ENCODE results near the gene HSFX3. TPM values are rescaled to one million over a fixed set of nuclear protein-coding genes. Genes with fewer than 3 reads are reported as not detected.
"Not testable (repeated sequence)": the region's sequence is repeated elsewhere in the genome, so short reads cannot be mapped to it uniquely, and the experiment has no call there.

Gene HSFX3
- total RNA-seq, 2 experiments from 2014 or later, result not detected

- POLR2A ChIA-PET; CTCF ChIA-PET; DNase-seq; H3K4me3 ChIP-seq (ENCODE audit: low read length); H3K36me3 Mint-ChIP-seq (ENCODE audit: low read depth); H3K27me3 Mint-ChIP-seq; H3K27ac ChIP-seq (ENCODE audit: low read depth in 1 of 2, low read length in 2 of 2); H3K4me1 Mint-ChIP-seq (ENCODE audit: low read depth); H3K4me1 ChIP-seq (ENCODE audit: insufficient read depth, low read length); H3K27me3 ChIP-seq (ENCODE audit: control insufficient read depth in 1 of 2, insufficient read depth in 2 of 2, low read length in 2 of 2); H3K36me3 ChIP-seq (ENCODE audit: insufficient read depth, low read length); H3K9me3 Mint-ChIP-seq; H3K4me3 Mint-ChIP-seq; ATAC-seq (ENCODE audit: poor library complexity); H3K27ac Mint-ChIP-seq; H3K9me3 ChIP-seq (ENCODE audit: control insufficient read depth in 1 of 2, insufficient read depth in 1 of 2, low read length in 2 of 2); intact Hi-C loops (cut with DNase I, micrococcal nuclease): not testable (repeated sequence)
Measured at GRCh38 chrX:149573456-149573855, 23.7 kb upstream of the HSFX3 start.

- H3K27ac Mint-ChIP-seq, result no peak overlapping the region
- no peak overlapping the region for H3K4me3 Mint-ChIP-seq
- TF ChIP-seq CTCF (IDR thresholded peaks at IDR 0.05), result no peak
- H3K36me3 Mint-ChIP-seq (ENCODE audit: low read depth), result no peaks in the 10 kb centered on the region
- no peaks in the 10 kb centered on the region for H3K27me3 ChIP-seq (ENCODE audit: control insufficient read depth in 1 of 2, insufficient read depth in 2 of 2, low read length in 2 of 2)
- DNase-seq (no peak), ATAC-seq (ENCODE audit: poor library complexity) (no peak)
- no peak overlapping the region for H3K27ac ChIP-seq (ENCODE audit: low read depth in 1 of 2, low read length in 2 of 2)
- no peak overlapping the region for H3K4me3 ChIP-seq (ENCODE audit: low read length)
- CTCF ChIA-PET, result no interaction called here
- H3K9me3 ChIP-seq (ENCODE audit: control insufficient read depth in 1 of 2, insufficient read depth in 1 of 2, low read length in 2 of 2), result no peaks in the 10 kb centered on the region
- H3K4me1 ChIP-seq (ENCODE audit: insufficient read depth, low read length), result no peaks in the 10 kb centered on the region
- H3K27me3 Mint-ChIP-seq, result no peaks in the 10 kb centered on the region
- no peaks in the 10 kb centered on the region for H3K9me3 Mint-ChIP-seq
- H3K4me1 Mint-ChIP-seq (ENCODE audit: low read depth), result no peaks in the 10 kb centered on the region
- no peaks in the 10 kb centered on the region for H3K36me3 ChIP-seq (ENCODE audit: insufficient read depth, low read length)
- POLR2A ChIA-PET, result no interaction called here
- intact Hi-C loops (cut with DNase I, micrococcal nuclease), result no loop called here
Measured at GRCh38 chrX:149572743-149573142, 23.0 kb upstream of the HSFX3 start.

- DNase-seq (no peak), ATAC-seq (ENCODE audit: poor library complexity) (no peak)
- ChIA-PET CTCF (no interaction called here), POLR2A (no interaction called here)
- no peaks in the 10 kb centered on the region for H3K36me3 Mint-ChIP-seq (ENCODE audit: low read depth)
- H3K4me3 ChIP-seq (ENCODE audit: low read length), result no peak overlapping the region
- no peaks in the 10 kb centered on the region for H3K9me3 Mint-ChIP-seq
- H3K27me3 ChIP-seq (ENCODE audit: control insufficient read depth in 1 of 2, insufficient read depth in 2 of 2, low read length in 2 of 2), result no peaks in the 10 kb centered on the region
- H3K4me3 Mint-ChIP-seq, result no peak overlapping the region
- H3K27ac ChIP-seq (ENCODE audit: low read depth in 1 of 2, low read length in 2 of 2), result no peak overlapping the region
- H3K27me3 Mint-ChIP-seq, result no peaks in the 10 kb centered on the region
- TF ChIP-seq CTCF (IDR thresholded peaks at IDR 0.05), result no peak
- intact Hi-C loops (cut with DNase I, micrococcal nuclease), result no loop called here
- no peaks in the 10 kb centered on the region for H3K4me1 Mint-ChIP-seq (ENCODE audit: low read depth)
- H3K36me3 ChIP-seq (ENCODE audit: insufficient read depth, low read length), result no peaks in the 10 kb centered on the region
- no peaks in the 10 kb centered on the region for H3K4me1 ChIP-seq (ENCODE audit: insufficient read depth, low read length)
- H3K27ac Mint-ChIP-seq, result no peak overlapping the region
- H3K9me3 ChIP-seq (ENCODE audit: control insufficient read depth in 1 of 2, insufficient read depth in 1 of 2, low read length in 2 of 2), result no peaks in the 10 kb centered on the region
Measured at GRCh38 chrX:149571770-149572169, 22.0 kb upstream of the HSFX3 start.

- ChIA-PET CTCF (no interaction called here), POLR2A (no interaction called here)
- intact Hi-C loops (cut with DNase I, micrococcal nuclease), result no loop called here
- H3K9me3 ChIP-seq (ENCODE audit: control insufficient read depth in 1 of 2, insufficient read depth in 1 of 2, low read length in 2 of 2), result no peaks in the 10 kb centered on the region
- H3K4me3 Mint-ChIP-seq, result no peak overlapping the region
- TF ChIP-seq CTCF (IDR thresholded peaks at IDR 0.05), result no peak
- no peaks in the 10 kb centered on the region for H3K27me3 Mint-ChIP-seq
- no peaks in the 10 kb centered on the region for H3K9me3 Mint-ChIP-seq
- no peaks in the 10 kb centered on the region for H3K4me1 Mint-ChIP-seq (ENCODE audit: low read depth)
- no peaks in the 10 kb centered on the region for H3K27me3 ChIP-seq (ENCODE audit: control insufficient read depth in 1 of 2, insufficient read depth in 2 of 2, low read length in 2 of 2)
- no peak for ATAC-seq (ENCODE audit: poor library complexity)
- H3K36me3 Mint-ChIP-seq (ENCODE audit: low read depth), result no peaks in the 10 kb centered on the region
- no peak for DNase-seq
- no peak overlapping the region for H3K27ac Mint-ChIP-seq
- no peak overlapping the region for H3K4me3 ChIP-seq (ENCODE audit: low read length)
- H3K27ac ChIP-seq (ENCODE audit: low read depth in 1 of 2, low read length in 2 of 2), result no peak overlapping the region
- H3K4me1 ChIP-seq (ENCODE audit: insufficient read depth, low read length), result no peaks in the 10 kb centered on the region
- no peaks in the 10 kb centered on the region for H3K36me3 ChIP-seq (ENCODE audit: insufficient read depth, low read length)
Measured at GRCh38 chrX:149570668-149571067, 20.9 kb upstream of the HSFX3 start.
